ENCODE results near the gene CORO1C. TPM values are rescaled to one million over a fixed set of nuclear protein-coding genes. Genes with fewer than 3 reads are reported as not detected.

The CORO1C gene
- polyA plus RNA-seq, 2 of the 4 experiments (the other 2 are of a cell fraction), result 166 to 245 TPM

- TF ChIP-seq JUN (IDR thresholded peaks at IDR 0.05) (no peak), POLR2A (IDR thresholded peaks at IDR 0.05; ENCODE audit: low read length) (no peak), JUNB (IDR thresholded peaks at IDR 0.05) (no peak)
Measured at GRCh38 chr12:108595711-108596647, 135.3 kb downstream of the CORO1C start (continued).

Small RNA genes within 50 kb of the gene (small RNA-seq; reads per million reads assigned to genes)
- 0 reads per million in 6 experiments for gene AC087893.2
- 0 reads per million in 6 experiments for gene RF00019
- 0 reads per million in 6 experiments for gene RF00561
- gene RNU7-169P, result 0 reads per million in 6 experiments

Other genes starting within 250 kb of the CORO1C start
- 1.7 and 4.8 TPM in 2 replicates for gene FICD, start 216.2 kb downstream of the CORO1C start, polyA plus RNA-seq (2011; rRNA removed)
- 1.9 to 2.5 TPM (median 2.1 TPM) in 3 replicates for gene FICD, start 216.2 kb downstream of the CORO1C start, polyA plus RNA-seq (2017; fragmentation: RNase III; extraction: RNeasy Plus Mini Kit Qiagen cat#74134 plus additional on column Dnase treatment)
- gene SART3, start 170.3 kb downstream of the CORO1C start, polyA plus RNA-seq (2011; rRNA removed), result 51.8 and 52.7 TPM in 2 replicates
- 77.2 to 83.2 TPM (median 81.5 TPM) in 3 replicates for gene SART3, start 170.3 kb downstream of the CORO1C start, polyA plus RNA-seq (2017; fragmentation: RNase III; extraction: RNeasy Plus Mini Kit Qiagen cat#74134 plus additional on column Dnase treatment)
- gene ISCU, start 168.9 kb downstream of the CORO1C start, polyA plus RNA-seq (2011; rRNA removed), result 174 and 177 TPM in 2 replicates
- gene ISCU, start 168.9 kb downstream of the CORO1C start, polyA plus RNA-seq (2017; fragmentation: RNase III; extraction: RNeasy Plus Mini Kit Qiagen cat#74134 plus additional on column Dnase treatment), result 97.1 to 101 TPM (median 97.5 TPM) in 3 replicates
- not detected in 2 replicates for gene TMEM119, start 133.4 kb downstream of the CORO1C start, polyA plus RNA-seq (2011; rRNA removed)
- gene TMEM119, start 133.4 kb downstream of the CORO1C start, polyA plus RNA-seq (2017; fragmentation: RNase III; extraction: RNeasy Plus Mini Kit Qiagen cat#74134 plus additional on column Dnase treatment), result not detected in 3 replicates
- 0.17 and 0.24 TPM in 2 replicates for gene SELPLG, start 97.6 kb downstream of the CORO1C start, polyA plus RNA-seq (2011; rRNA removed)
- gene SELPLG, start 97.6 kb downstream of the CORO1C start, polyA plus RNA-seq (2017; fragmentation: RNase III; extraction: RNeasy Plus Mini Kit Qiagen cat#74134 plus additional on column Dnase treatment), result 0.43 to 0.67 TPM (median 0.65 TPM) in 3 replicates
- 24.1 and 26.2 TPM in 2 replicates for gene SSH1, start 126.1 kb upstream of the CORO1C start, polyA plus RNA-seq (2011; rRNA removed)
- gene SSH1, start 126.1 kb upstream of the CORO1C start, polyA plus RNA-seq (2017; fragmentation: RNase III; extraction: RNeasy Plus Mini Kit Qiagen cat#74134 plus additional on column Dnase treatment), result 15.4 to 16.7 TPM (median 16.6 TPM) in 3 replicates
- not detected in 2 replicates for gene DAO, start 148.6 kb upstream of the CORO1C start, polyA plus RNA-seq (2011; rRNA removed)
- gene DAO, start 148.6 kb upstream of the CORO1C start, polyA plus RNA-seq (2017; fragmentation: RNase III; extraction: RNeasy Plus Mini Kit Qiagen cat#74134 plus additional on column Dnase treatment), result not detected in 3 replicates